HG03457 (cell line): Measurements from ENCODE around the gene AGAP3.
A peak's percentile ranks its signal among the peaks of the same experiment; 100 is the strongest.

Source experiments
- ATAC-seq: cut with Tn5 transposase; IDR thresholded peaks from one replicate; pipeline ENCODE4 v1.9.1; 2021; ENCODE audit warnings: moderate number of reproducible peaks; ENCODE audit not compliant: unreplicated experiment

AGAP3 gene

GRCh38 chr7:151073990-151074389, 12.3 kb upstream of the AGAP3 start:
- no peak for ATAC-seq

- ATAC-seq: no peak
Measured at GRCh38 chr7:151074817-151075661, 11.2 kb upstream of the AGAP3 start.

- no peak for ATAC-seq
Measured at GRCh38 chr7:151075662-151075971, 10.7 kb upstream of the AGAP3 start.

GRCh38 chr7:151075978-151076426, 10.3 kb upstream of the AGAP3 start:
- no peak for ATAC-seq

- no peak for ATAC-seq
Measured at GRCh38 chr7:151076863-151077704, 9.2 kb upstream of the AGAP3 start.

- ATAC-seq: no peak
Measured at GRCh38 chr7:151077705-151078232, 8.5 kb upstream of the AGAP3 start.

- no peak for ATAC-seq
Measured at GRCh38 chr7:151078233-151079040, 7.8 kb upstream of the AGAP3 start.

GRCh38 chr7:151079199-151079910, 6.9 kb upstream of the AGAP3 start:
- ATAC-seq: no peak

- no peak for ATAC-seq
Measured at GRCh38 chr7:151080067-151080521, 6.2 kb upstream of the AGAP3 start.

GRCh38 chr7:151080522-151081169, 5.6 kb upstream of the AGAP3 start, which contains the start of gene FASTK:
Gene FASTK (minus strand): TSS chr7:151080809. CDS start chr7:151080766, 43 bp downstream.
- ATAC-seq: peak; percentile 53

- ATAC-seq: no peak
Measured at GRCh38 chr7:151081170-151082101, 4.8 kb upstream of the AGAP3 start.

- no peak for ATAC-seq
Measured at GRCh38 chr7:151082141-151083070, 3.9 kb upstream of the AGAP3 start.

- ATAC-seq: peak; percentile 35
Measured at GRCh38 chr7:151083071-151083823, 3.0 kb upstream of the AGAP3 start, which contains the start of gene TMUB1. Gene TMUB1 (minus strand): TSS chr7:151083493. CDS start chr7:151082563, 930 bp downstream.

- ATAC-seq: no peak
Measured at GRCh38 chr7:151083824-151084160, 2.5 kb upstream of the AGAP3 start.

GRCh38 chr7:151085329-151085690, 965 bp upstream of the AGAP3 start:
- no peak for ATAC-seq

GRCh38 chr7:151086802-151087244, 548 bp downstream of the AGAP3 start:
- no peak for ATAC-seq
